Naive B cell (primary cell): ENCODE data around the gene ZBTB17. TPM values are rescaled to one million over a fixed set of nuclear protein-coding genes. Genes with fewer than 3 reads are reported as not detected.
A peak's percentile ranks its signal among the peaks of the same experiment; 100 is the strongest.

Source experiments
- ATAC-seq, 2 donors: fragments of 150-1000 bp; cut with Tn5 transposase; 2 replicates each; pipeline ENCODE4 v1.10.0; 2021; ENCODE audit warnings: low read depth in 2 of 2, mild to moderate bottlenecking in 2 of 2, moderate library complexity in 2 of 2
- DNase-seq: peaks from one replicate; pipeline ENCODE4 v3.0.0; 2022
- H3K27ac Mint-ChIP-seq, 6 donors: one replicate each; pipeline ENCODE4 v1.8.0; 2020 to 2022; ENCODE audit warnings: mild to moderate bottlenecking in 6 of 6, mixed read lengths in 6 of 6, moderate library complexity in 5 of 6, inconsistent platforms in 2 of 6
- H3K27me3 Mint-ChIP-seq, 3 donors: one replicate each; pipeline ENCODE4 v1.8.0; 2021 to 2022; ENCODE audit warnings: mixed read lengths in 3 of 3, mild to moderate bottlenecking in 1 of 3
- H3K36me3 Mint-ChIP-seq, 2 donors: one replicate each; pipeline ENCODE4 v1.8.0; 2020 to 2022; ENCODE audit warnings: mixed read lengths in 2 of 2, inconsistent platforms in 1 of 2, mild to moderate bottlenecking in 1 of 2
- H3K4me1 Mint-ChIP-seq, 3 donors: one replicate each; pipeline ENCODE4 v1.8.0; 2020 to 2022; ENCODE audit warnings: mixed read lengths in 3 of 3, inconsistent platforms in 1 of 3, mild to moderate bottlenecking in 1 of 3, moderate library complexity in 1 of 3
- H3K4me3 Mint-ChIP-seq, 8 donors: one replicate each; pipeline ENCODE4 v1.8.0; 2020 to 2022; ENCODE audit warnings: mild to moderate bottlenecking in 8 of 8, mixed read lengths in 8 of 8, moderate library complexity in 8 of 8, inconsistent platforms in 2 of 8
- H3K9me3 Mint-ChIP-seq, 7 donors: one replicate each; pipeline ENCODE4 v1.8.0; 2020 to 2022; ENCODE audit warnings: mixed read lengths in 7 of 7, mild to moderate bottlenecking in 5 of 7, inconsistent platforms in 2 of 7, moderate library complexity in 1 of 7
- polyA plus RNA-seq, 6 donors: library from polyadenylated mRNA; unstranded; fragments of 300-500 nt; fragmentation: Illumina TruSeq; gene quantifications; one replicate each; pipeline ENCODE4 v1.2.3, GENCODE V29; 2021; ENCODE audit warnings: low read depth in 6 of 6

Gene ZBTB17
- polyA plus RNA-seq, 6 donors from 2014 or later = 3.6 to 34.9 (median 10.0) TPM

- DNase-seq = no peak
- no peak for ATAC-seq
- Mint-ChIP-seq H3K4me1 (peaks cover 11 to 32% (median 26%) of the 10 kb centered on the region in 3 donors), H3K4me3 (no peak overlapping the region), H3K27me3 (peaks cover 0 to 11% (median under 1%) of the 10 kb centered on the region in 3 donors), H3K27ac (no peak overlapping the region), H3K9me3 (no peaks in the 10 kb centered on the region), H3K36me3 (no peaks in the 10 kb centered on the region)
Measured at GRCh38 chr1:16015960-16016901, 40.3 kb upstream of the ZBTB17 start.

GRCh38 chr1:16015491-16015890, 39.6 kb upstream of the ZBTB17 start:
- Mint-ChIP-seq H3K4me3 (no peak overlapping the region), H3K27me3 (peaks cover 0 to 10% (median 0%) of the 10 kb centered on the region in 3 donors), H3K9me3 (no peaks in the 10 kb centered on the region), H3K27ac (peak overlapping the region in 3 of 6 donors; percentile 56 to 66 (median 63)), H3K4me1 (peaks cover 11 to 32% (median 26%) of the 10 kb centered on the region in 3 donors), H3K36me3 (no peaks in the 10 kb centered on the region)
- DNase-seq = no peak
- ATAC-seq = no peak

- Mint-ChIP-seq H3K9me3 (no peaks in the 10 kb centered on the region), H3K27me3 (peaks cover 0 to 11% (median 0%) of the 10 kb centered on the region in 3 donors), H3K4me1 (peaks cover 11 to 32% (median 26%) of the 10 kb centered on the region in 3 donors), H3K4me3 (peak overlapping the region in 6 of 8 donors; percentile 29 to 77 (median 55)), H3K36me3 (no peaks in the 10 kb centered on the region), H3K27ac (peak overlapping the region in 3 of 6 donors; percentile 63 to 66 (median 64))
- ATAC-seq (peak; percentile 87 to 90), DNase-seq (no peak)
Measured at GRCh38 chr1:16014509-16015482, 38.9 kb upstream of the ZBTB17 start.

- DNase-seq = no peak
- ATAC-seq = no peak
- Mint-ChIP-seq H3K36me3 (no peaks in the 10 kb centered on the region), H3K4me3 (peak overlapping the region in 6 of 8 donors; percentile 36 to 68 (median 60)), H3K4me1 (peaks cover 11 to 32% (median 26%) of the 10 kb centered on the region in 3 donors), H3K27me3 (peaks cover 0 to 16% (median 0%) of the 10 kb centered on the region in 3 donors), H3K27ac (peak overlapping the region in 3 of 6 donors; percentile 47 to 64 (median 63)), H3K9me3 (no peaks in the 10 kb centered on the region)
Measured at GRCh38 chr1:16013908-16014258, 38.0 kb upstream of the ZBTB17 start.

DNA sequence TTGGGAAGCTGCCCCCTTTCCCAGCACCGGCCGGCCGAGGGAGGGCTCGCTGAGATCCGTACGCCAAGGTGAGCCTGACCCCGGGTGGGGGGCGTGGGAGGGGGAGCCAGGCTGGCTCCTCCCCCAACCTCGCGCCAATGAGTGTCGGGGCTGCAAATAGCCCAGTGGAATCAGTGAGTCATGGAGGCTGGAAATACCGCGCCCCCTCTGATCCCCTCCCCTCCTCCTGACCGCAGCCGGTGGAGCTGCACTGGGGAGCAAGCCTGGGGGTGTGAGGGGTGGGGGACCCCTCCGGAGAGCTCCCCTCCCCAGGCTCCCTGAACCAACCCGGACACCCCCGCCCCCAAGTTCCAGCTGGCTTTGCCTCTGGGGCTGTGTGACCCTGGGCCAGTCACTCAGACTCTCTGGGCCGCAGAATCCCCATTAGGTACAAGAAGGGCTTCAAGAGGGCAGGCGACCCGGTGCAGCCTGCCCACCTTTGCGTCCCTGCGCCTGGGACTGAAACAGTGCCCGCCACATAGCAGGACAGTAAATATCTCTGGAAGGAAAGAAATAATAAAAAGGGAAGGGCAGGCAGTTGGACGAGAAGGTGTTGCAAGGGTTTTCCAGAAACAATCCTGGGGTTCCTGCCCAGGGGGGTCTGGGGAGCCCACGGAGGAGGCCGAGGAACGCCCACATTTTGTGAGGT, 37.5 kb upstream of the ZBTB17 start:
- Mint-ChIP-seq H3K4me3 (peak overlapping the region; percentile 36 to 68 (median 56)), H3K36me3 (no peaks in the 10 kb centered on the region), H3K27me3 (peaks cover 0 to 16% (median 0%) of the 10 kb centered on the region in 3 donors), H3K9me3 (no peaks in the 10 kb centered on the region), H3K4me1 (peaks cover 11 to 32% (median 26%) of the 10 kb centered on the region in 3 donors), H3K27ac (no peak overlapping the region)
- no peak for DNase-seq
- peak; percentile 24 to 29 for ATAC-seq

DNA sequence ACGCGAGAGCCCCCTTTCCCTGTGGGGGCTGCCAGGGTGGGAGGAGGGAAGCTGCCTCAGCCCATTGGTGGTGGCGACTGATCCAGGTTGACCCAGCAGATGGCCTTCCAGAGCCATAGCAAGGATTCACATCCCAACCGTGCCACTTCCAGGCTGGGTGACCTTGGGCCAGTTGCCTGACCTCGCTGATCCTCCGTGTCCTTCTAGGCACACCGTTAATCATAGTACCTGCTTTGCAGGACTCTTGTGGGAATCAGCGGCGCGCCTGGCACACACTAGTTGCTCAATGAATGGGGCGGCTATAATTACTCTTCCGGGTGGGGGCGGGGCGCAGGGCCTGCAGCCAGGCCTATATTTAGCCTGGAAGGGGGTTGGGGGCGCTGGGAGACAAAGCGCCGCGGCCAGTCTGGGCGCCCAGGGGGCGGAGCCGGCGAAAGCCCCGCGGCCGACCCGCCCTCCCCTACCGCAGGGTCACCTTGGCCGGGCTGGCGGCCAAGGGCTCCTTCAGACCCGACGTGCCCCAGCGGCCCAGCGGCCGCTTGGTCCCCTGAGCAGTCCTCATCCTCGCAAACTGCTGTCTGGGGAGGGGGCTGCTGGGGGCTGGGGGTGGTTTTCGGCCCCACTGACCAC, 36.8 kb upstream of the ZBTB17 start:
- no peaks in the 10 kb centered on the region for H3K9me3 Mint-ChIP-seq
- H3K27ac Mint-ChIP-seq = no peak overlapping the region
- H3K36me3 Mint-ChIP-seq = no peaks in the 10 kb centered on the region
- H3K4me3 Mint-ChIP-seq = peak overlapping the region; percentile 15 to 80 (median 50)
- H3K27me3 Mint-ChIP-seq = peaks cover 0 to 16% (median 0%) of the 10 kb centered on the region in 3 donors
- DNase-seq = no peak
- peaks cover 11 to 32% (median 26%) of the 10 kb centered on the region in 3 donors for H3K4me1 Mint-ChIP-seq
- peak in 1 of 2 donors; percentile 32 for ATAC-seq

DNA sequence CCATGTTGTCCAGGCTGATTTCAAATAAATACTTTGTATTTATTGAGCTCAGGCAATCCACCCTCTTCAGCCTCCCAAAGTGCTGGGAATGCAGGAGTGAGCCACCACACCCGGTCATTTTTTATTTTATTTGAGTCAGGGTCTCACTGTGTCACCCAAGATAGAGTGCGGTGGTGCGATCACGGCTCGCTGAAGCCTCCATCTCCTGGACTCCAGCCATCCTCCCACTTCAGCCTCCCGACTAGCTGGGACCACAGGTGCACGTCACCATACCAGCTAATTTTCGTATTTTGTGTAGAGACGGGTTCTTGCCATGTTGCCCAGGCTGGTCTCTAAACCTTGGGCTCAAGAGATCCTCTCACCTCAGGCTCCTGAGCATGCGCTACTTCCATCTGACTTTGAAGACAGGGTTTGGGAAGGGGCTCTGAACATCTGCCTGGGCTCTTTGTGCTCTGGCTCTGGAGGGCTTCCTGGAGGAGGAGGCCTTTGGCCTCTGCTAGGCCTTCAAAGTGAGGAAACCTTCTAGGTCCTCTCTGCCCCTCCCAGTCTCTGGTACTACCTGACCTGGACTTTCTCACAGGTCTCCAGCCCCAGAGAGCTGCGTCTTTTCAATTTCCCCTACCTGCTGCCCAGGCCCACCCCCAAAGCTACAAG, 36.2 kb upstream of the ZBTB17 start:
- no peaks in the 10 kb centered on the region for H3K9me3 Mint-ChIP-seq
- H3K36me3 Mint-ChIP-seq = no peaks in the 10 kb centered on the region
- DNase-seq = no peak
- peaks cover 11 to 33% (median 28%) of the 10 kb centered on the region in 3 donors for H3K4me1 Mint-ChIP-seq
- ATAC-seq = no peak
- peaks cover 0 to 16% (median 0%) of the 10 kb centered on the region in 3 donors for H3K27me3 Mint-ChIP-seq
- H3K4me3 Mint-ChIP-seq = peak overlapping the region in 7 of 8 donors; percentile 15 to 80 (median 54)
- H3K27ac Mint-ChIP-seq = no peak overlapping the region

GRCh38 chr1:16010837-16011236, 34.9 kb upstream of the ZBTB17 start:
- DNase-seq = no peak
- H3K4me1 Mint-ChIP-seq = peaks cover 23 to 45% (median 41%) of the 10 kb centered on the region in 3 donors
- no peak overlapping the region for H3K4me3 Mint-ChIP-seq
- H3K27ac Mint-ChIP-seq = no peak overlapping the region
- no peak for ATAC-seq
- no peaks in the 10 kb centered on the region for H3K36me3 Mint-ChIP-seq
- no peaks in the 10 kb centered on the region for H3K9me3 Mint-ChIP-seq
- H3K27me3 Mint-ChIP-seq = peaks cover 0 to 15% (median 3%) of the 10 kb centered on the region in 3 donors

DNA sequence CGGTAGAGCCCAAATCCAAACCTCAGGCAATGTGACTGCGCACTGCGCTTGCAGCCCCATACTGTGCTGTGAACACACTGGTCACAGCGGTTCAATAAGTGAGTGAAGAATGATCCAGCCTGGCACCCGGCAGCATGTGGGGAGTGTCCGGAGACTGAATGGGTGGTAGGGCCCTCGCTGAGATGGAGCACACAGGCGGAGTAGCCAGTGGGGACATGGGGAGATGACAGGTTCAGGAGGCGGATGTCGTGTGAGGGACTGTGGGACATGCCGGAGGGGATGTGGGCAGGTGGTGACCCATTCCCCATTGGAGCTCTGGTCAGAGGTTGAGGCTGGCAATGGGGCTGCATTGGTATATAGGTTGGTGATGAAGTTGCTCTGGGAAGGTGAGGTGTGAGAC, 33.8 kb upstream of the ZBTB17 start:
- Mint-ChIP-seq H3K4me3 (no peak overlapping the region), H3K27ac (peak overlapping the region in 1 of 6 donors; percentile 76)
- ATAC-seq = no peak

GRCh38 chr1:16009030-16009460, 33.1 kb upstream of the ZBTB17 start:
- ATAC-seq (peak; percentile 31 to 52), DNase-seq (peak; percentile 63)
- peak overlapping the region in 1 of 6 donors; percentile 76 for H3K27ac Mint-ChIP-seq
- H3K9me3 Mint-ChIP-seq = no peaks in the 10 kb centered on the region
- H3K36me3 Mint-ChIP-seq = no peaks in the 10 kb centered on the region
- peaks cover 0 to 6% (median 3%) of the 10 kb centered on the region in 3 donors for H3K27me3 Mint-ChIP-seq
- peak overlapping the region in 2 of 8 donors; percentile 15 to 49 for H3K4me3 Mint-ChIP-seq
- H3K4me1 Mint-ChIP-seq = peaks cover 22 to 41% (median 41%) of the 10 kb centered on the region in 3 donors

More for the DNA sequence above, 33.8 kb upstream of the ZBTB17 start:
- Mint-ChIP-seq H3K36me3 (no peaks in the 10 kb centered on the region), H3K9me3 (no peaks in the 10 kb centered on the region), H3K27me3 (peaks cover 0 to 6% (median 3%) of the 10 kb centered on the region in 3 donors), H3K4me1 (peaks cover 28 to 45% (median 45%) of the 10 kb centered on the region in 3 donors)
- DNase-seq = no peak

DNA sequence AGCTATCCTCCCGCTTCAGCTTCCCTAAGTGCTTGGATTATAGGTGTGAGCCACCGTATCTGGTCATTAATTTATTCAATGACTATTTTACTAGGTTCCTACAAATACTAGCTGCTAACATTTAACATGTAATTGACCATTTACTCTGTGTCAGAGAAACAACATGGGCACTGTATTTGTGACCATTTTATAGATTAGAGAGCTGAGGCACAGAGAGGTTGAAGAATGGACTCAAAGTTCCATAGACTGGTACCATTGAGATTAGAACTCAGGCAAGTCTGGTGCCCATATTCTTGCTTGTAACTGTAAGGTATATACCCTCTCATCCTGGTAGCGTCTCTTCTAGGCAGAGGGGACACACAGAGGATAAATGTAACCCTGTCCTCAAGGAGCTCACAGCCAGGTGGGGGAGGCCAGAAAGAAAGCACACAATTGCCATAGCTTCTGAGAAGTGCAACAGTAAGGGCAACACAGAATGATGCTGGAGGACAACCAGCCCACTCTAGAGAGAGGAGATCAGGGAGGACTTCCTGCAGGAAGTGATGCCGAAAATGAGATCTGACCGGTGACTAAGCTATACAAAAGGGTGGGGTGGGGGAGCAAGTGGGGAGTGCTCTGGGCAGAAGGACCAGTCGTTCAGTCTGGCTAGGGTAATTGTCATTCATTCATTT, 31.9 kb upstream of the ZBTB17 start:
- Mint-ChIP-seq H3K27ac (peak overlapping the region in 1 of 6 donors; percentile 79), H3K4me3 (peak overlapping the region in 1 of 8 donors; percentile 3), H3K27me3 (peaks cover 0 to 6% (median 3%) of the 10 kb centered on the region in 3 donors), H3K36me3 (no peaks in the 10 kb centered on the region), H3K9me3 (no peaks in the 10 kb centered on the region), H3K4me1 (peaks cover 18 to 36% (median 32%) of the 10 kb centered on the region in 3 donors)
- DNase-seq (no peak), ATAC-seq (no peak)
